Kidney tubule cell (primary cell): Measurements from ENCODE around the gene OR10H1.
"Not testable (repeated sequence)": the region's sequence is repeated elsewhere in the genome, so short reads cannot be mapped to it uniquely, and the experiment has no call there.

Source experiments
- DNase-seq: peaks from one replicate; pipeline ENCODE4 v3.0.0-alpha.2; 2018; ENCODE audit warnings: low spot score

OR10H1 gene, protein sequence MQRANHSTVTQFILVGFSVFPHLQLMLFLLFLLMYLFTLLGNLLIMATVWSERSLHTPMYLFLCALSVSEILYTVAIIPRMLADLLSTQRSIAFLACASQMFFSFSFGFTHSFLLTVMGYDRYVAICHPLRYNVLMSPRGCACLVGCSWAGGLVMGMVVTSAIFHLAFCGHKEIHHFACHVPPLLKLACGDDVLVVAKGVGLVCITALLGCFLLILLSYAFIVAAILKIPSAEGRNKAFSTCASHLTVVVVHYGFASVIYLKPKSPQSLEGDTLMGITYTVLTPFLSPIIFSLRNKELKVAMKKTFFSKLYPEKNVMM

GRCh38 chr19:15815306-15815705 is at the start of gene OR10H1:
OR10H1 (minus strand) TSS chr19:15815664; CDS start chr19:15808037, 7,627 bp downstream.
- DNase-seq, result peak; percentile 88

DNA sequence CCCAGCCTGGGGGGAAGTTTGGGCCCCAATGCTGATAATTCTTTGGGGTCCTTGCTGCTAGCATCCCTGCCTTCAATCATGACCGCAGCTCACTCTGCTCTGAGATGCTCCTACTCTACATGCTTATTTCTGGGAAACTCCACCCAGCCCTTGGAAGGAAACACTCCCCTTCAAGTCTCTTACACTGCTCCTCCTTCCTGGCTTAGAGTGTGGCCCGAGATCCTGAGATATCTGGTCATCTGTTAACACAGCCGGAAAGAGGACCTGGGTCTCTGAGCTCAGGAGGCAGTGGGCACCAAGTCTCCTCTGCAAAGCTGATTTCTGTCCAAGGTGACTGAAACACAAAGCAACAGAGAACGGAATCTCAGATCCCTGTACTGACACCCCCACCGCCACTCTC is 49.4 kb upstream of the OR10H1 start:
- DNase-seq, result no peak

GRCh38 chr19:15863272-15863671 is 47.8 kb upstream of the OR10H1 start:
- DNase-seq, result peak; percentile 86

DNA sequence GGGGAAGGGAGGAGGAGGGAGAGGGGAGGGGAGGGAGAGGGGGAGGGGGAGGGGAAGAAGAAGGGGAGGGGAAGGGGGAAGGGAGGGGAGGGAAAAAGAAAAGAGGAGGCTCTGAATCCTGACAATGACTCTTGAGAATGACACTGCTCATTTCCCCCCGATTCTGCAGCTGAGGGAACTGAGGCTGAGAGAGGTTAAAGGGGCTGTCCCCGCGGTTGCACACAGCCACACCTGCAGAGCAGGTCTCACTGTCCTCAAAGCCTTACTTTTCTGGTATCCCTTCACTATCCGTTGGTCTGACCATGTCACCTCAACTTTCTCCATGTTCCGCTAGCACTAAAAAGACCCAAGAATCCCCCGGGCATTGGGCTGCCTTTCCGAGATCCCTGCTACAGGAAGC is 47.0 kb upstream of the OR10H1 start:
- DNase-seq, result no peak

GRCh38 chr19:15860522-15860921 is 45.1 kb upstream of the OR10H1 start:
- DNase-seq, result no peak

- no peak for DNase-seq
Measured at GRCh38 chr19:15859187-15859586, 43.7 kb upstream of the OR10H1 start.

GRCh38 chr19:15850385-15850784 is 34.9 kb upstream of the OR10H1 start:
- DNase-seq, result no peak

GRCh38 chr19:15846923-15847322 is 31.5 kb upstream of the OR10H1 start:
- no peak for DNase-seq

DNA sequence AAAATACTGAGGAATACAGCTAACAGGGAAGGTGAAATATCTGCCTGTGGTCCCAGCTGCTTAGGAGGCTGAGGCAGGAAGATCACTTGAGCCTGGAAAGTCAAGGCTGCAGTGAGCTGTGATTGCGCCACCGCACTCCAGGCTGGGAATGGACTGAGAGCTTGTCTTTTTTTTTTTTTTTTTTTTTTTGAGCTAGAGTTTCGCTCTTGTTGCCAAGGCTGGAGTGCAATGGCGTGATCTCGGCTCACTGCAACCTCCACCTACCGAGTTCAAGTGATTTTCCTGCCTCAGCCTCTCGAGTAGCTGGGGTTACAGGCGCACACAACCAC is 28.4 kb upstream of the OR10H1 start:
- not testable (repeated sequence) for DNase-seq

DNA sequence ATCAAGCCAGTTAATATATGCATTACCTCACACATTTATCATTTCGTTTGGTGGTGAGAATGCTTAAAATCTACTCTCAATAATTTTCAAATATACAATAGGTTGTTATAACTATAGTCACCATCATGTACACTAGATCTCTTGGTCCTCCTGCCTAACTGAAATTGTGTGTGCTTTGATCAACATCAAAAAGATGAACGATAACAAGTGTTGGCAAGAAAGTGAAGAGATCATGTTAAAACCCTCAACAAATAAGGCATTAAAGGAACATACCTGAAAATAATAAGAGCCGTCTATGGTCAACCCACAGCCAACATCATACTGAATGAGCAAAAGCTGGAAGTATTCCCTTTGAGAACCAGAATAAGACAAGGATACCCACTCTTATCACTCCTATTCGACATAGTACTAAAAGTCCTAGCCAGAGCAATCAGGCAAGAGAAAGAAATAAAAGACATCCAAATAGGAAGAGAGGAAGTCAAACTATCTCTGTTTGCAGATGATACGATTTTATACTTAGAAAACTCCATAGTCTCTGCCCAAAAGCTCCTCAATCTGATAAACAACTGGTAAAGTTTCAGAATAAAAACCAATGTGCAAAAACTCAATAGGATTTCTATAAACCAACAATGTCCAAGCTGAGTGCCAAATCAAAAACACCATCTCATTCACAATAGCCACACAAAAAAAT is 27.9 kb upstream of the OR10H1 start:
- no peak for DNase-seq

GRCh38 chr19:15841875-15842569 is 26.6 kb upstream of the OR10H1 start:
- DNase-seq, result no peak

DNA sequence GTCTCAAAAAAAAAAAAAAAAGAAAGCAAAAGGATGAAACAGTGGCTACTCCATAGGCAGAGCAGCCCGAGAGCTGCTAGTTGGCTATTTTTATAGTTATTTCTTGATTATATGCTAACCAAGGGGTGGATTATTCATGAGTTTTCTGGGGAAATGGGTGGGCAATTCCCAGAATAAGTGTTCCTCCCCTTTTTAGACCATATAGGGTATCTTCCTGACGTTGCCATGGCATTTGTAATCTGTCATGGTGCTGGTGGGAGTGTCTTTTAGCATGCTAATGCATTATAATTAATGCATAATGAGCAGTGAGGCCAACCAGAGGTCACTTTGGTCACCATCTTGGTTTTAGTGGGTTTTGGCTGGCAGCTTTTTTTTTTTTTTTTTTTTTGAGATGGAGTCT is 25.4 kb upstream of the OR10H1 start:
- no peak for DNase-seq

DNA sequence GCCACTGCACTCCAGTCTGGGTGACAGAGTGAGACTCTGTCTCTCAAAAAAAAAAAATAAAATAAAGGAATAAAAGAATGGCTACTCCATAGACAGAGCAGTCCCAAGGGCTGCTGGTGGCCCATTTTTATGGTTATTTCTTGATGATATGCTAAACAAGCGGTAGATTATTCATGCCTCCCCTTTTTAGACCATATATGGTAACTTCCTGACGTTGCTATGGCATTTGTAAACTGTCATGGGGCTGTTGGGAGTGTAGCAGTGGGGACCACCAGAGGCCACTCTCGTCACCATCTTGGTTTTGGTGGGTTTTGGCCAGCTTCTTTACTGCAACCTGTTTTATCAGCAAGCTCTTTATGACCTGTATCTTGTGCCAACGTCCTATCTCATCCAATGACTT is 24.4 kb upstream of the OR10H1 start:
- not testable (repeated sequence) for DNase-seq

GRCh38 chr19:15838351-15838750 is 22.9 kb upstream of the OR10H1 start:
- no peak for DNase-seq

DNA sequence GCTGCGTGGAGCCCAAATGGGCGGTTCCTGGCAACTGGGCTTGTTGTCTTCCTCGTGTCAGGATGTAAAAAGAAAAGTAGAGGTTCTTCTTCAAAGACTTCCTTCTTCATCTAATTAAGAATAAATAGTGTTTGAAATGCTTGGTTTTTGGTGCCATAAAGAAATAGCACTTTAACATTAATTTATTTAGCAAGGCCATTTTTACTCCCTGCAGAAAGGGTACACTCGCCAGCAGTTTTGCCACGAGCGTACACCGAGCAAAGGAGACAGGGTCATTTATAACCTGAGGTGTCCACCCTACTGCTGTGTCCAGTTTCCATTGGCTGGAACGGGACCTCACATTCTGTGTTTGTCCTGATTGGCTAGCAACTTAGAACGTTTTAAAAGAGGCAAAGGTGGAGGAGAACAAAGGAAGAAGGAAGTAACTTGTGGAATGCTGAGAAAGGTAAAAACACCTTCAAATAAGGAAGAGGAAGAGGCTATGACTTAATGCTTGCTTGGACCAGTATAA is 21.8 kb upstream of the OR10H1 start:
- DNase-seq, result peak; percentile 96

GRCh38 chr19:15836330-15837220 is 21.1 kb upstream of the OR10H1 start:
- DNase-seq, result peak; percentile 95

DNA sequence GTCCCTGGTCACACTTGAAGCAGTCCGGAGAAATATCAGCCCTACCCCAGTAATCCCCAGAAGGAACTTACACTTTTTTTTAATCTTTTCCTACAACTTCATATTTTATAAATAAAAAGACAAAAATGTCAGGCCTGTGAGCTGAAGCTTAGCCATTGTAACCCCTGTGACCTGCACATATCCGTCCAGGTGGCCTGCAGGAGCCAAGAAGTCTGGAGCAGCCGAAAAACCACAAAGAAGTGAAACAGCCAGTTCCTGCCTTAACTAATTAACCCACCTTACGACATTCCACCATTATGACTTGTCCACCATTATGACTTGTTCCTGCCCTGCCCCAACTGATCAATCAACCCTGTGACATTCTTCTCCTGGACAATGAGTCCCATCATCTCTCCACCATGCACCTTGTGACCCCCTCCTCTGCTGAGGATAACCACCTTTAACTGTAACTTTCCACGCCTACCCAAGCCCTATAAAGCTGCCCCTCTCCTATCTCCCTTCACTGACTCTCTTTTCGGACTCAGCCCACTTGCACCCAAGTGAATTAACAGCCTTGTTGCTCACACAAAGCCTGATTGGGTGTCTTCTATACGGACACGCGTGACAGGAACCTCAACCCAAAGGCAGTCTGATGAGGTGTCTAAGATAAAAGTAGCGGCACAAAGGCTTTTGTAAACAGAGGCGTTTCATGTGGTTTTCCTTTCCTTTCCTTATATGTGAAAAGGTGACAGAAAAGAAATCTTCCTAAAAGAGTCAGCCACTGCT is 20.3 kb upstream of the OR10H1 start:
- DNase-seq, result peak; percentile 97

DNA sequence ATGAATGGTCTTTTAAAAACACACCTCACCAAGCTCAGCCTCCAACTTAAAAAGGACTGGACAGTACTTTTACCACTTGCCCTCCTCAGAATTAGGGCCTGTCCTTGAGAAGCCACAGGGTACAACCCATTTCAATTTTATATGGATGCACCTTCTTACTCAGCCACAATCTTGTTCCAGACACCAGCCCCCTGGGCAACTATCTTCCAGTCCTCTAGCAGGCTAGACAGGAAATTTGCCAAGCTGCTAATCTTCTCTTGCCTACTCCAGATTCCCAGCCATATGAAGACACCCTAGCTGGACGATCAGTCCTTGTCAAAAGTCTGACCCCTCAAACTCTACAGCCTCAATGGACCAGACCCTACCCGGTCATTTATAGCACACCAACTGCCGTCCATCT is 18.8 kb upstream of the OR10H1 start:
- DNase-seq, result not testable (repeated sequence)

DNA sequence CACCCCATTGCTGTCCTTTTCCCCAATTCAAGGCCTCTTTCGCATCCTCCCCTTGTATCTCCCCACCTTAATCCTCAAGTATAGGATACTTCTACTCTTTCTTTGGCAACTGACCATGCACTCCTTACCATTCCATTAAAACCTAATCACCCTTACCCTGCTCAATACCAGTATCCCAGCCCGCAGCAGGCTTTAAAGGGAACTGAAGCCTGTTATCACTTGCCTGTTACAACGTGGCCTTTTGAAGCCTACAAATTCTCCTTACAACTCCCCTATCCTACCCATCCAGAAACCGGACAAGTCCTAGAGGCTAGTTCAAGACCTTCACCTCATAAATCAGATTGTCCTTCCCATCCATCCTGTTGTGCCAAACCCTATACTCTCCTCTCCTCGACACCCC is 16.2 kb upstream of the OR10H1 start:
- no peak for DNase-seq

DNA sequence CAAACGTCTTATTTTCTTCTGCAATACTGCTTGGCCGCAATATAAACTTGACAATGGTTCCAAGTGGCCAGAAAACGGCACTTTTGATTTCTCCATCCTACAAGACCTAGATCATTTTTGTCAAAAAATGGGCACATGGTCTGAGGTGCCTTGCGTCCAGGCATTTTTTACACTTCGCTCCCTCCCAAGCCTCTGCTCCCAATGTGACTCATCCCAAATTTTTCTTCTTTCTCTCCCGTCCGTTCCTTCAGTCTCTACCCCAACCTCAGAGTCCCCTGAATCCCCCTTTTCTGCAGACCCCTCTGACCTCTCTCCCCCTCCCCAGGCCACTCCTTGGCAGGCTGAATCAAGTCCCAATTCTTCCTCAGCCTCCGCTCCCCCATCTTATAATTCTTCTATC is 14.3 kb upstream of the OR10H1 start:
- DNase-seq, result no peak

GRCh38 chr19:15829306-15829698 is 13.8 kb upstream of the OR10H1 start:
- DNase-seq, result peak; percentile 95
